HEK293T (cell line): ENCODE measurements around the gene MYL5.

ENCODE experiments used
- CTCF ChIA-PET: fragments of 350-600 bp; formaldehyde crosslinking; extraction: SDS; loops from one replicate; lab custom pipeline; 2021; ENCODE audit warnings: antibody characterized with exemption, inconsistent platforms; lab: Yijun Ruan, JAX
- POLR2A ChIA-PET: fragments of 350-600 bp; formaldehyde crosslinking; extraction: SDS; loops from one replicate; lab custom pipeline; 2020; ENCODE audit warnings: antibody characterized with exemption, inconsistent platforms; lab: Yijun Ruan, JAX
- DNase-seq: peaks from one replicate; pipeline ENCODE4 v3.0.0; 2012; ENCODE audit warnings: mixed read lengths; ENCODE audit errors: extremely low spot score
- ARNT ChIP-seq: fragments of 450-650 bp; IDR thresholded peaks from 2 replicates; pipeline ENCODE4 v1.6.1; 2017; ENCODE audit warnings: mild to moderate bottlenecking
- BHLHE40 ChIP-seq: fragments of 450-650 bp; IDR thresholded peaks from 2 replicates; pipeline ENCODE4 v1.6.1; 2016; ENCODE audit warnings: mild to moderate bottlenecking, moderate library complexity, borderline replicate concordance
- CTBP1 ChIP-seq: fragments of 450-650 bp; IDR thresholded peaks from 2 replicates; pipeline ENCODE4 v1.6.1; 2016; ENCODE audit warnings: borderline replicate concordance
- ELF4 ChIP-seq: fragments of 450-650 bp; IDR thresholded peaks from 2 replicates; pipeline ENCODE4 v1.6.1; 2017; ENCODE audit warnings: antibody characterized with exemption
- FOXA1 ChIP-seq: fragments of 450-650 bp; IDR thresholded peaks from 2 replicates; pipeline ENCODE4 v1.6.1; 2016; ENCODE audit warnings: mild to moderate bottlenecking
- FOXK2 ChIP-seq: fragments of 450-650 bp; IDR thresholded peaks from 2 replicates; pipeline ENCODE4 v1.6.1; 2016; ENCODE audit warnings: mild to moderate bottlenecking
- FOXM1 ChIP-seq: fragments of 450-650 bp; IDR thresholded peaks from 2 replicates; pipeline ENCODE4 v1.6.1; 2017; ENCODE audit warnings: mild to moderate bottlenecking, borderline replicate concordance
- HDGF ChIP-seq: fragments of 450-650 bp; IDR thresholded peaks from 2 replicates; pipeline ENCODE4 v1.6.1; 2017; ENCODE audit warnings: antibody characterized with exemption, borderline replicate concordance
- L3MBTL2 ChIP-seq: fragments of 450-650 bp; conservative IDR thresholded peaks from 2 replicates; pipeline ENCODE4 v1.6.1; 2016; ENCODE audit warnings: mild to moderate bottlenecking
- LEF1 ChIP-seq: fragments of 450-650 bp; IDR thresholded peaks from 2 replicates; pipeline ENCODE4 v1.6.1; 2017; ENCODE audit warnings: mild to moderate bottlenecking, borderline replicate concordance
- NFRKB ChIP-seq: fragments of 450-650 bp; IDR thresholded peaks from 2 replicates; pipeline ENCODE4 v1.6.1; 2016; ENCODE audit warnings: mild to moderate bottlenecking, moderate library complexity
- PKNOX1 ChIP-seq: fragments of 450-650 bp; IDR thresholded peaks from 2 replicates; pipeline ENCODE4 v1.6.1; 2016
- SP1 ChIP-seq: fragments of 450-650 bp; IDR thresholded peaks from 2 replicates; pipeline ENCODE4 v1.6.1; 2017
- SUZ12 ChIP-seq: fragments of 450-650 bp; IDR thresholded peaks from 2 replicates; pipeline ENCODE4 v1.6.1; 2016; ENCODE audit warnings: mild to moderate bottlenecking
- TARDBP ChIP-seq: fragments of 450-650 bp; IDR thresholded peaks from 2 replicates; pipeline ENCODE4 v1.6.1; 2016
- ZNF384 ChIP-seq: fragments of 450-650 bp; IDR thresholded peaks from 2 replicates; pipeline ENCODE4 v1.6.1; 2016

MYL5 gene

GRCh38 chr4:656436-657337 lies 17.7 kb upstream of the MYL5 start:
- ChIA-PET POLR2A (no interaction called here), CTCF (no interaction called here)
- no peak for DNase-seq
- no peak for TF ChIP-seq BHLHE40
- no peak for TF ChIP-seq ELF4
- no peak for TF ChIP-seq FOXA1
- no peak for TF ChIP-seq FOXK2
- no peak for TF ChIP-seq SP1
- no peak for TF ChIP-seq PKNOX1
- no peak for TF ChIP-seq ZNF384
- TF ChIP-seq SUZ12, result no peak
- no peak for TF ChIP-seq L3MBTL2
- no peak for TF ChIP-seq TARDBP
- TF ChIP-seq CTBP1, result no peak
- TF ChIP-seq HDGF, result no peak
- no peak for TF ChIP-seq LEF1
- TF ChIP-seq FOXM1, result no peak

- ChIA-PET CTCF (no interaction called here), POLR2A (no interaction called here)
- DNase-seq, result no peak
- TF ChIP-seq SUZ12 (no peak), L3MBTL2 (no peak), BHLHE40 (no peak)
Measured at GRCh38 chr4:657338-657833, 17.0 kb upstream of the MYL5 start.

- DNase-seq, result no peak
- TF ChIP-seq HDGF (no peak), BHLHE40 (no peak), SUZ12 (no peak), NFRKB (no peak), ARNT (no peak), CTBP1 (no peak), ELF4 (no peak), FOXK2 (no peak), LEF1 (no peak), ZNF384 (no peak), L3MBTL2 (no peak), FOXA1 (no peak), TARDBP (no peak), FOXM1 (no peak), SP1 (no peak), PKNOX1 (no peak)
- CTCF ChIA-PET, result no interaction called here
- POLR2A ChIA-PET, result no interaction called here
Measured at GRCh38 chr4:657834-658667, 16.3 kb upstream of the MYL5 start.

- ChIA-PET CTCF (no interaction called here), POLR2A (no interaction called here)
- TF ChIP-seq HDGF (no peak), ZNF384 (no peak), BHLHE40 (no peak), FOXM1 (no peak), SUZ12 (no peak), PKNOX1 (no peak), L3MBTL2 (no peak), ELF4 (no peak), NFRKB (no peak), CTBP1 (no peak), TARDBP (no peak), FOXK2 (no peak), SP1 (no peak), FOXA1 (no peak), LEF1 (no peak), ARNT (no peak)
- DNase-seq, result no peak
Measured at GRCh38 chr4:658681-659667, 15.4 kb upstream of the MYL5 start.

DNA sequence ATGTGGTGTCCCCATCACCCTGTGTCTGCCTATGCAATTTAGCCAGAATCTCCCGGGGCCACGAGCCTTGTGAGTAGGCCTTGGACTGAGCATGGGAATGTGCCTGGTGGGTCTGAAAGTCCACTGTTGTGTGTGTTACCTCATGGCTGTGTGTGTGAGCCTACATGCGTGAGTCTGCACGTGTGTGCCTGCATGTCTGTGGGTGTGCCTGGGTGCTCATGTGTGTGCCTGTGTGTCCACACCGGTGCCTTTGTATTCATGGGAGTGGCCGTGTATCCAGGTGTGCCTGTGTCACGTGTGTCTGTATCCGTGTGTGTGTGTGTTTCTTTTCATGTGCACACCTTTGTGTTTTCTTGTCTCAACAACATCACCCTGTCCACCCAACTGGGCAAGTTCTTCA lies 14.5 kb upstream of the MYL5 start:
- DNase-seq, result no peak
- CTCF ChIA-PET, result no interaction called here
- TF ChIP-seq ARNT, result no peak
- no peak for TF ChIP-seq TARDBP
- no peak for TF ChIP-seq SUZ12
- TF ChIP-seq BHLHE40, result no peak
- TF ChIP-seq ZNF384, result no peak
- no peak for TF ChIP-seq ELF4
- TF ChIP-seq L3MBTL2, result no peak
- TF ChIP-seq LEF1, result no peak
- no peak for TF ChIP-seq PKNOX1
- no peak for TF ChIP-seq FOXM1
- TF ChIP-seq SP1, result no peak
- no peak for TF ChIP-seq FOXA1
- TF ChIP-seq CTBP1, result no peak
- TF ChIP-seq FOXK2, result no peak
- TF ChIP-seq NFRKB, result no peak
- no peak for TF ChIP-seq HDGF
- POLR2A ChIA-PET, result no interaction called here
